Stimulated activated CD4-positive, alpha-beta T cell treated with anti-CD3 and anti-CD28 coated beads, Interleukin-15, amount 100 ng/mL, for 24 hours (primary cell): ENCODE measurements around the gene CCR5AS.
"Not testable (repeated sequence)": the region's sequence is repeated elsewhere in the genome, so short reads cannot be mapped to it uniquely, and the experiment has no call there.

ENCODE experiments used
- DNase-seq: peaks from one replicate; pipeline ENCODE4 v3.0.0-alpha.2; 2020

The CCR5AS gene

GRCh38 chr3:46353090-46353489 is 53.8 kb downstream of the CCR5AS start:
- no peak for DNase-seq

- DNase-seq = no peak
These were observed 55.2 kb downstream of the CCR5AS start for GRCh38 chr3:46351646-46352045.

DNA sequence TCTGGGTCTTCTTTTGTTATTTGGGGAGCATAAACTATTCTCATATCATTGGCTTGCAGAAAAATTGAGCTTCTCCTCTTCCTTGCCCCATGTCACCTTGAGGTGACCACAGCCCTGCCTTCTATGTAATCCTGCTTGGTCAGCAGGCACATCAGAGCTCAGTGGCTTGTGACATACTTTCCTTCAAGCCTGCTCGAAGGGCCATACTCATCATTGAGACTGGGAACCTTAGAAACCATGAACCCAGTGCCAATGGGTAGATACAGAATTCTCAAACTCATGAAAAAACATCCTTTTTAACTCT is 56.7 kb downstream of the CCR5AS start:
- no peak for DNase-seq

- no peak for DNase-seq
These were observed 57.2 kb downstream of the CCR5AS start for GRCh38 chr3:46349484-46350261.

DNA sequence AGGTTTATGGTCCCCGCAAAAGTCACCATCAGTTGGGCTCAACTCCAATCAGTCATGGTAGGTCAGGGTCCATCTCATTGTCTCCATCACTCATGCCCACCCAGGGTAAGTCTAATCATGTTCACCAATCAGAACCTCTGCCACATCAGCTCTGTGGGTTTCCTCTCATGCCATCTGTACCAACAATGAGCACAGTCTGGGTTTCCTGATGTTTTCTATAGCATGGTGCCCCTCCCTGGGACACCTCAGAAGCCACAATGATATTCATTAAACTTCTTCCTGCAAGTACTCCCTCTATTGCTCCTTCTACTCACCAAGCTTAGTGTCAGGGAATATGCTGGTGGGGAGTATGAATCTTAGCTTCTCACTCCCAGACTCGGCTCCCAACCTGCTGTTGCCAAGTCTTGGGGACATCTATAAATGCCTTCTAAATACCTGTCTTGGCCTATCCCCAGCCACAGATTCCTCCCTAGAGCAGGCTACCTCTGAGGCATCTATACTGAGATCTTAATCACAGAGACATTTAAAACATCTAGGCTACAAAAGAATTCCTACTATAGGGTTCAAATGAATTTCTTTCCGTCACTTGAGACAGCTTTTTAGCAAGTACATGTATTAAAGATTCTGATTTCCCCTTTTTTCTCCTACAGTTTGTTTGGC is 57.9 kb downstream of the CCR5AS start:
- no peak for DNase-seq

- no peak for DNase-seq
These were observed 62.4 kb downstream of the CCR5AS start for GRCh38 chr3:46344476-46344875.

- no peak for DNase-seq
These were observed 68.0 kb downstream of the CCR5AS start for GRCh38 chr3:46338840-46339239.

DNA sequence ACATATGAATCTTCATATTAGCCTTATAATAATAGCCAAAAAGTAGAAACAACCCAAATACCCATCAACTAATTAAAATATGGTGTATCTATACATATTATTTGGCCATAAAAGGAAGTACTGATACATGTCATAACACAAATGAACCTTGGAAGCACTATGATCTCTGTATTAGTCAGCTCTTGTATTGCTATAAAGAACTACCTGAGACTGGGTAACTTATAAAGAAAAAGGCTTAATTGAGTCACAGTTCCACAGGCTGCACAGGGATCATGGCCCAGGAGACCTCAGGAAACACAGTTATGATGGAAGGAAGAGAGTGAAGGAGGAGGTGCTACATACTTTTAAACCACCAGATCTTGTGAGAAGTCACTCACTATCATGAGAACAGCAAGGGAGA is 69.0 kb downstream of the CCR5AS start:
- no peak for DNase-seq

DNA sequence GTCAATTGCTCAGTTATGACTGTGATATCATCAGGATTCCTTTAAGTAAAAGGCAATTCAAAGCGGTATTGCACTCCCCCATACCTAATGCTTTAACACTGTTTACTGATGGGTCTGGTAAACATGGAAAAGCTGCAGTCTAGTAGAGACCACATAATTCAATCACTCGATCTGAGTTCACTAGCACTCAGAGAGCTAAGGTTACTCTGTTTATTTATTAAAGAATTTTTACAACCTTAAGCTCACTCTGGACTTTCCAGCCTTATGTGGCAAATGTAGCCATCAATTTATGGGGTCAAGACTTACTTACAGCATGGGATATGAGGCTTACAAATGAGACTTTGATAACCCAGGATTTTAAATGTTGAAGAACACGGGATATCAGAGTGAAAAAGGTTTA is 71.3 kb downstream of the CCR5AS start:
- no peak for DNase-seq

DNA sequence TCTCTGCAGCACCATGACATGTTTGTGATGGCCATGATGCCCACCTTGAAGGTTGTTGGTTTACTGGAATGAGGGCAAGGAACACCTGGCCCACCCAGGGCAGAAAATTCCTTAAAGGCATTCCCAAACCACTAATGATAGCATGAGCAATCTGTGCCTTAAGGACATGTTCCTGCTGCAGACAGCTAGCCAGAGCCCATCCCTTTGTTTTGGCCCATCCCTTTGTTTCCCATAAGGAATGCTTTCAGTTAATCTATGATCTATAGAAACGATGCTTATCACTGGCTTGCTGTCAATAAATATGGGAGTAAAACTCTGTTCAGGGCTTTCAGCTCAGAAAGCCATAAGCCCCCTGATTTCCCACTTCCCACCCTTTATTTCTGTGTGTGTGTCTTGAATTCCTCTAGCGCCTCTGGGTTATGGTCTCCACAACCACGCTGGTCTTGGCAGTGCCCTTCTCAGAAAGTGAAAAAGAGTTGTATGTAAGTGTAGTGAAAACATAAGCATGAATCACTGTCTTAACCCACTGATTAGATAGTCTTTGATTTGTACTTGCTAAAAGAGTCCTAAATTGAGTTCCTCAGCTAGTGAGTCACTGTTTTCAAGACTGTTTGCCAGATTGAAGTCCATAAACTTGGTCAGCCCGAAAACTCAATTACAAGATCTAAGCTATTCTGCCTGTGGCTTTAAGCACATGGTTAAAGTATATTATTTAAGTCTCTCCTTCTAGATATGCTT is 72.0 kb downstream of the CCR5AS start:
- DNase-seq = peak; percentile 25

GRCh38 chr3:46330676-46331075 is 76.2 kb downstream of the CCR5AS start:
- not testable (repeated sequence) for DNase-seq

DNA sequence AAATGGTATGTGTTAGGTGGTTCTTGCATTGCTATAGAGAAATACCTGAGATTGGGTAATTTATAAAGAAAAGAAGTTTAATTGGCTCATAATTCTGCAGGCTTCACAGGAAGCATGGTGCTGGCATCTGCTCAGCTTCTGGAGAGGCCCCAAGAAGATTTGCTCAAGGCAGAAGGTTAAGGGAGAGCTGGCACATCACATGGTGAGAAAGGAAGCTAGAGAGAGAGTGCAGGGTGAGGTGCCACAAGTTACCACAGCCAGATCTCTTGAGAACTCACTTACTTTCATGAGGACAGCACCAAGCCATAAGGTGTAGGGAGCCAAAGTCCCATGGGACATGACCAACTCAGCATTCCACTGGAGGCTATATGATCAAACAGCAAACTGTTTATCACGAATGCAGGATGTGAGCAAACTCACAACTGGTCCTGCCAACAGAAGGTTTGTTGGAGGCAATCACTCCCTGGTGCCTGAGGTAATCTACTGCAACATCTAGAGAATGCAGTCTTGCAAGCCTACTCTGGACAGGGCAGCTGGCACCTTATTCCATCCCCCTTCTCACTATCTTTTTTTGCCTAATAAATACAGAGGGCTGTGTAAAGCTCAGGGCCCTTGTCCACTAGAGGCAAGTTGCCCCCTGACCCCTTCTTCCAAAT is 81.1 kb downstream of the CCR5AS start:
- no peak for DNase-seq

DNA sequence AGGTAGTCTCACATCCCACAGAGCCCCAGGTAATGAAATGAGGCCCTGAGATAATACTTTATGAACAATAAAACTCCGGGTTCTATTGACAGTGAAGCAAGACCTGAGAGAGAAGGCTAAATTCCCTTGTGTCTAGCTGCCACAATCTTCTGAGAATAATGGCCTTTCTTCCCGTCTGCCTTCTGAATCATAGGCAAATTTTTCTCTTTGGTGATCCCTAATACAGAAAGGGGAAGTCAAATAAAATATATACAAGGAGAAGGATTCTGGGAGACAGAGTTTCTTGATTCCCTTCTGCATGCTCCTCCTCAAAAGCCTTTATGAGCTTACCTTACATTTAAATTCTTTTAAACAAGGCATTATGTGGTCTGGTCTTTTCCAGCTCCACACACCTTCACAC is 82.8 kb downstream of the CCR5AS start:
- DNase-seq = no peak

DNA sequence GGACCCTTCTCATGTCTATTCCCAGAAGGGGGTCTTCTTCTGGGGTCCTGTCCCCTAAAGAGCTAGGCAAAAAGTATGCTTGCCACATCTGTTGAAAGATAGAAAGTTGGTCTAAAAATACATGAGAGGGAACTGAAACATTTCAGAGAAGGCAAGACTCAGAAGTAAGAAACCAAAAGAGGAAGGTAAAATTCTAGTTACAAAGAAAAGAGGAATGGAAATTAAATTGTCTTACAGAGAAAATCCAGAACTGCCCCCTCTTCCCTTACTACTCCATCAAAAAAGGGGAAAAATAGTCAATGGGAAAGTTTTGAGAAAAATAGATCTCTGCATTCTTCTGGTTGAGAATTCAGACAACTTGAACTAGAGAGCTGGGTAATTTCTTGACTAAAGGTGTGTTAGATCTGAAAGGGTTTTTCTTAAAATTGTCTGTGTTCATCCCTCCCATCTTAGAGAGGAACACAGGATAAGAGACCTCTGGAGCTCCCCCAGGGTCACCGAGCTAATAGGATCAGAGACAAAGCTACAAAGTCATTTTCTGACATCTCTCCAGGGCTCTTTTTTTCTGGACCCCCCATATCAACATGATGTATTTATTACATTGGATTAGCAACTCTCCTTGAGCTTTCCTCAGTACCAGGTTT is 85.3 kb downstream of the CCR5AS start:
- no peak for DNase-seq

DNA sequence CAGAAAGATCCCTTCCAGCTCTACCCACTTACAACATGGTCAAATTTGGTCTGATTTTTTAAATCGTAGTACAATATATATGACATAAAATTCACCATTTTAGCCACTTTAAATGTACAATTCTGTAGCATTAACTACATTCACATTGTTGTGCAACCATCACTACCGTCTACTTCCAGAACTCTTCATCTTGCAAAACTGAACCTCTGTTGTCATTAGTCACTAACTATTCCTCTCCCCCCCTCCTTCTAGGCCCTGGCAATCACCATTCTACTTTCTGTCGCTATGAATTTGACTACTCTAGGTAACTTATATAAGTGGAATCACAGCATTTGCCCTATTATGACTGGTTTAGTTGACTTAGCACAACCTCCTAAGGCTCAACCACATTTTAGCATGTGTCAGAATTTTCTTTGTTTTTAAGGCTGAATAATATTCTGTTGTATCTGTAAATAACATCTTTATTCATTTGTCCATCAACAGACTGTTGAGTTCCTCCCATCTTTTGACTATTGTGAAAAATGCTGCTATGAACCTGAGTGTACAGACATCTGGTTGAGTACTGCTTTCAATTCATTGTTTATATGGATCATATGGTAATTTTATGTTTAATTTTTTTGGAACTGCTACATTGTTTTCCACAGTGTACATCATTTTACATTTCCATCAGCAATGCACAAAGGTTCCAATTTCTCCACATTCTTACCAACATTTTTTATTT is 88.5 kb downstream of the CCR5AS start:
- no peak for DNase-seq

DNA sequence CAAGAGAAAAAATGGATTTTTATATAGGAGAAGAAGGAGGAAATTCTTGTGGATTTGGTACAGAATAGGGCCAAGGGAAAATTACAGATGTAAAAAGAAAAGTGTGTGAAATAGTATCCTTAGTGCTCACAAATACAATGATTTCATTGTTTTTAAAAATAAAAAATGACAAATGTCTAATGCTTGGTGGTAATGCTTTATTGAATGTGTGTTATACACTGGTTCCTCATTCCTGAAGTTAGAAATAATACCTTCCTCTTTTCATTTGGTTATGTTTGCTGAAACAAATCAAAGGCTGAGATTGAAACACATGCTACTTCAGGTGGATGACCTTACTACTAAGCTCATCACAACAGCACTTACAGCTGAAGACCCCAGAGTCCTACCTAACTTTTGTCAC is 90.7 kb downstream of the CCR5AS start:
- no peak for DNase-seq

- DNase-seq = no peak
These were observed 92.3 kb downstream of the CCR5AS start for GRCh38 chr3:46314517-46314916.
